Measurements from ENCODE around the gene PRPF40A. TPM values are rescaled to one million over a fixed set of nuclear protein-coding genes. Genes with fewer than 3 reads are reported as not detected.

The PRPF40A gene
- total and polyA plus RNA-seq, 9 of the 15 experiments (the other 6 are each of a cell fraction or from before 2014, with no cell fraction given): 168 to 304 (median 264) TPM

- TF ChIP-seq ZHX1 (conservative IDR thresholded peaks at IDR 0.05; ENCODE audit: low read length): 0 out of 2 replicates have a peak, but pooled peaks have one; percentile 19
- TF ChIP-seq ELF1 (tag; IDR thresholded peaks at IDR 0.05): no peak; the same call in 1 of the 2 replicates
- TF ChIP-seq MXD1 (CRISPR knock-in tag; IDR thresholded peaks at IDR 0.05; ENCODE audit: borderline replicate concordance, poor library complexity, severe bottlenecking): no peak
- no peak for TF ChIP-seq HMG20B (CRISPR knock-in tag; IDR thresholded peaks at IDR 0.05)
- no peak for TF ChIP-seq FOXK1 (CRISPR knock-in tag; IDR thresholded peaks at IDR 0.05; ENCODE audit: borderline replicate concordance)
- TF ChIP-seq ZNF785 (CRISPR knock-in tag; IDR thresholded peaks at IDR 0.05): no peak
- TF ChIP-seq ZBTB40 (IDR thresholded peaks at IDR 0.05): peak; percentile 71
- no peak for TF ChIP-seq ZBTB40 (CRISPR knock-in tag; IDR thresholded peaks at IDR 0.05)
- peak; percentile 99 for TF ChIP-seq FOXM1 (IDR thresholded peaks at IDR 0.05; ENCODE audit: low read depth)
- 0 out of 2 replicates have a peak, but pooled peaks have one; percentile 79 for TF ChIP-seq FOXM1 (CRISPR knock-in tag; IDR thresholded peaks at IDR 0.05; ENCODE audit: low read depth)
- TF ChIP-seq ZNF586 (CRISPR knock-in tag; conservative IDR thresholded peaks at IDR 0.05): no peak
- TF ChIP-seq YY1 (IDR thresholded peaks at IDR 0.05; ENCODE audit: borderline replicate concordance in 1 of 3, control insufficient read depth in 1 of 3, extremely low read depth in 1 of 3, insufficient read depth in 3 of 3, insufficient read length in 1 of 3, insufficient replicate concordance in 2 of 3, low read depth in 1 of 3, low read length in 2 of 3): peak; percentile 16 to 86 (median 78)
- TF ChIP-seq ZNF133 (CRISPR knock-in tag; IDR thresholded peaks at IDR 0.05): no peak
- TF ChIP-seq NUFIP1 (IDR thresholded peaks at IDR 0.05; ENCODE audit: partially characterized antibody): peak; percentile 75
Measured at GRCh38 chr2:152718076-152718908, 1.0 kb upstream of the PRPF40A start, which contains the start of gene ARL6IP6 (continued).
